ENCODE data around the gene NRCAM. TPM values are rescaled to one million over a fixed set of nuclear protein-coding genes. Genes with fewer than 3 reads are reported as not detected.

NRCAM gene
- total and polyA plus RNA-seq, 2 of the 13 experiments (the other 11 are each of a cell fraction or from before 2014, with no cell fraction given): 0.31 to 0.33 TPM

DNA sequence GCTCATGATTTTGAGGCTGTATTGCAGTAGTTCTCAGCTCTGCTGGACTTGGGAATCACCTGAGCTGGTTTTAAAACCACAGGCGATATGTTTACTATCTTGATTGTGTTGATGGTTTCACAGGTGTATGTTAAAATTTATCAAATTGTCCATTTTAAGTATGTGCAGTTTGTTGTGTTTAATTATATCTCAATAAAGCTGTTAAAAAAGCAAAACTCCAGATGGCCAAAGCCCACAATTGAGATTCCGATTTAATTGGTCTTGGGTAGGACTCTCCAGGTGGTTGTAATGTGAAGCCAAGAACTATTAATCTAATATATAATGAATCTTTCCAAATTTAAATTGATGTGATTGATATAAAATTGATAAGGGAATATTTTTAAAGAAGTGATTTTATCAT is 48.6 kb downstream of the NRCAM start:
- no peak overlapping the region for H3K4me2 ChIP-seq (ENCODE audit: low read depth, low read length)

More for the DNA sequence above, 48.6 kb downstream of the NRCAM start:
- Histone ChIP-seq H3K4me1 (ENCODE audit: insufficient read depth, low read length) (no peaks in the 10 kb centered on the region), H4K20me1 (ENCODE audit: insufficient read depth, low read length) (no peaks in the 10 kb centered on the region), H3K27ac (ENCODE audit: extremely low read length, insufficient read depth, low read length) (no peak overlapping the region), H3K9ac (ENCODE audit: insufficient read depth, low read depth, low read length) (no peak overlapping the region), H2AFZ (ENCODE audit: low read length) (no peak overlapping the region), H3K4me3 (replicated peaks in 1 of 3; ENCODE audit: insufficient read depth in 1 of 3, low read depth in 2 of 3, low read length in 3 of 3) (no peak overlapping the region), H3K36me3 (replicated peaks in 1 of 2; ENCODE audit: control insufficient read depth in 1 of 2, insufficient read depth in 2 of 2, low read length in 2 of 2) (no peaks in the 10 kb centered on the region), H3K27me3 (ENCODE audit: control insufficient read depth in 1 of 2, insufficient read depth in 2 of 2, low read length in 2 of 2) (no peaks in the 10 kb centered on the region), H3K79me2 (ENCODE audit: insufficient read depth, low read length) (no peaks in the 10 kb centered on the region), H3K9me3 (ENCODE audit: low read length) (no peaks in the 10 kb centered on the region)
- no peak for ATAC-seq
- ChIA-PET CTCF (ENCODE audit: low intra/inter-chr PET ratio, low total read pairs) (no interaction called here), POLR2A (no interaction called here)
- no peak for FAIRE-seq
- DNase-seq (ENCODE audit: low spot score): no peak
- BruUV-seq (replicated peaks): no TSS peak
- in situ Hi-C loops (cut with HindIII; ENCODE audit: extremely low pct_ligation_motif_present, low pct_unique_long_range_greater_than_20kb) (no loop called here), intact Hi-C loops (cut with micrococcal nuclease; ENCODE audit: unreplicated experiment) (no loop called here)
- TF ChIP-seq, protein P1, sequence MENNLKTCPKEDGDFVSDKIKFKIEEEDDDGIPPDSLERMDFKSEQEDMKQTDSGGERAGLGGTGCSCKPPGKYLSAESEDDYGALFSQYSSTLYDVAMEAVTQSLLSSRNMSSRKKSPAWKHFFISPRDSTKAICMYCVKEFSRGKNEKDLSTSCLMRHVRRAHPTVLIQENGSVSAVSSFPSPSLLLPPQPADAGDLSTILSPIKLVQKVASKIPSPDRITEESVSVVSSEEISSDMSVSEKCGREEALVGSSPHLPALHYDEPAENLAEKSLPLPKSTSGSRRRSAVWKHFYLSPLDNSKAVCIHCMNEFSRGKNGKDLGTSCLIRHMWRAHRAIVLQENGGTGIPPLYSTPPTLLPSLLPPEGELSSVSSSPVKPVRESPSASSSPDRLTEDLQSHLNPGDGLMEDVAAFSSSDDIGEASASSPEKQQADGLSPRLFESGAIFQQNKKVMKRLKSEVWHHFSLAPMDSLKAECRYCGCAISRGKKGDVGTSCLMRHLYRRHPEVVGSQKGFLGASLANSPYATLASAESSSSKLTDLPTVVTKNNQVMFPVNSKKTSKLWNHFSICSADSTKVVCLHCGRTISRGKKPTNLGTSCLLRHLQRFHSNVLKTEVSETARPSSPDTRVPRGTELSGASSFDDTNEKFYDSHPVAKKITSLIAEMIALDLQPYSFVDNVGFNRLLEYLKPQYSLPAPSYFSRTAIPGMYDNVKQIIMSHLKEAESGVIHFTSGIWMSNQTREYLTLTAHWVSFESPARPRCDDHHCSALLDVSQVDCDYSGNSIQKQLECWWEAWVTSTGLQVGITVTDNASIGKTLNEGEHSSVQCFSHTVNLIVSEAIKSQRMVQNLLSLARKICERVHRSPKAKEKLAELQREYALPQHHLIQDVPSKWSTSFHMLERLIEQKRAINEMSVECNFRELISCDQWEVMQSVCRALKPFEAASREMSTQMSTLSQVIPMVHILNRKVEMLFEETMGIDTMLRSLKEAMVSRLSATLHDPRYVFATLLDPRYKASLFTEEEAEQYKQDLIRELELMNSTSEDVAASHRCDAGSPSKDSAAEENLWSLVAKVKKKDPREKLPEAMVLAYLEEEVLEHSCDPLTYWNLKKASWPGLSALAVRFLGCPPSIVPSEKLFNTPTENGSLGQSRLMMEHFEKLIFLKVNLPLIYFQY (CRISPR knock-in tag; IDR thresholded peaks at IDR 0.05; ENCODE audit: borderline replicate concordance): no peak
- no peak for TF ChIP-seq HMGA1 (CRISPR knock-in tag; conservative IDR thresholded peaks at IDR 0.05)
- no peak for TF ChIP-seq SOX6 (IDR thresholded peaks at IDR 0.05)
- no peak for TF ChIP-seq SOX6 (CRISPR knock-in tag; IDR thresholded peaks at IDR 0.05)
- no peak for TF ChIP-seq TOE1 (CRISPR knock-in tag; IDR thresholded peaks at IDR 0.05)
- TF ChIP-seq ZNF282 (IDR thresholded peaks at IDR 0.05; ENCODE audit: partially characterized antibody): no peak
- TF ChIP-seq ZNF234 (CRISPR knock-in tag; conservative IDR thresholded peaks at IDR 0.05): no peak
- TF ChIP-seq ZNF678 (CRISPR knock-in tag; IDR thresholded peaks at IDR 0.05): no peak
- TF ChIP-seq ZNF747 (CRISPR knock-in tag; IDR thresholded peaks at IDR 0.05; ENCODE audit: borderline replicate concordance): no peak
- no peak for TF ChIP-seq ARID2 (CRISPR knock-in tag; IDR thresholded peaks at IDR 0.05; ENCODE audit: borderline replicate concordance)
- no peak for TF ChIP-seq NFKBIZ (CRISPR knock-in tag; IDR thresholded peaks at IDR 0.05)
- no peak for TF ChIP-seq ZNF792 (CRISPR knock-in tag; IDR thresholded peaks at IDR 0.05)
- WGBS (ENCODE audit: low lambda C conversion rate): 46% methylated on average over 2 of the region's 2 CpGs

All from HepG2 (cell line).